Neural cell (in vitro differentiated cells): Measurements from ENCODE around the gene BICRAL.
"Not testable (repeated sequence)": the region's sequence is repeated elsewhere in the genome, so short reads cannot be mapped to it uniquely, and the experiment has no call there.

Experiments
- EP300 ChIP-seq: fragments of 450-650 bp; conservative IDR thresholded peaks from 2 replicates; pipeline ENCODE4 v1.6.1; 2014; ENCODE audit warnings: antibody characterized with exemption, mild to moderate bottlenecking, moderate library complexity; ENCODE audit not compliant: poor library complexity, severe bottlenecking
- EZH2 ChIP-seq: fragments of 200-600, 300-800 bp; shearing (Covaris generic), sonication (generic); IDR thresholded peaks from 2 replicates; pipeline ENCODE4 v1.6.1; 2014; ENCODE audit warnings: antibody characterized with exemption, low read length, borderline replicate concordance, mild to moderate bottlenecking; ENCODE audit not compliant: insufficient read depth, poor library complexity, severe bottlenecking
- MXI1 ChIP-seq: fragments of 450-650 bp; conservative IDR thresholded peaks from 2 replicates; pipeline ENCODE4 v1.6.1; 2014; ENCODE audit warnings: antibody characterized with exemption, mild to moderate bottlenecking; ENCODE audit not compliant: poor library complexity, severe bottlenecking
- POLR2AphosphoS5 ChIP-seq: IDR thresholded peaks from 2 replicates; pipeline ENCODE4 v1.6.1; 2012
- SMC3 ChIP-seq: fragments of 450-650 bp; conservative IDR thresholded peaks from 2 replicates; pipeline ENCODE4 v1.6.1; 2014; ENCODE audit warnings: antibody characterized with exemption, mild to moderate bottlenecking, moderate library complexity; ENCODE audit not compliant: poor library complexity
- TAF1 ChIP-seq: IDR thresholded peaks from 2 replicates; pipeline ENCODE4 v1.6.1; 2012; ENCODE audit warnings: low read depth
- TF ChIP-seq, protein P1 (sequence below): fragments of 450-650 bp; IDR thresholded peaks from 2 replicates; pipeline ENCODE4 v1.5.1; 2014; ENCODE audit warnings: antibody characterized with exemption, mild to moderate bottlenecking, moderate library complexity; ENCODE audit not compliant: poor library complexity, severe bottlenecking
- TF ChIP-seq, protein P2 (sequence below): IDR thresholded peaks from 2 replicates; pipeline ENCODE4 v1.6.1; 2012; ENCODE audit warnings: borderline replicate concordance

DNA sequence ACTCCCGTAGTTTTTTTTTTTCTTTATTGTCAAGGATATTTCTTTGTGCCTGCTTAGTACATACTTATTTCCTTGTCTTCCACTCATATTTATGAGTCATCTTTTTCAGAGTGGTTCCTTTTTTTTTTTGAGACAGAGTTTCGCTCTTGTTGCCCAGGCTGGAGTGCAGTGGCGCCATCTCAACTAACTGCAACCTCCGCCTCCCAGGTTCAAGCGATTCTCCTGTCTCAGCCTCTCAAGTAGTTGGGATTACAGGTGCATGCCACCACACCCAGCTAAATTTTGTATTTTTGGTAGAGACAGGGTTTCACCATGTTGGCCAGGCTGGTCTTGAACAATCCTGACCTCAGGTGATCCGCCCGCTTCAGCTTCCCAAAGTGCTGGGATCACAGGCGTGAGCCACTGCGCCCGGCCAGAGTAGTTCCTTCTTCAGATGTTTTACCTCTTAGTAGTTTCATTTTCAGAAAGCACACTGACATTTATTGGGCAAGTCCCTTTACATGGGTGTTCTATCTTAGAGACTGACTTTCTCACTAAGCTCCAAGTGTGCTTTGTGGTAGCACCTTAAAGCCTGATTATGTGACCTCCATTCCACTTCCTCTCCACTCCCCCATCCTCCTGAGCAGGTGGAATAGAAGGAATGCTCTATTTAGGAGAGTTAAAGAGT lies 6.9 kb upstream of the BICRAL start:
- TF ChIP-seq, protein P1, sequence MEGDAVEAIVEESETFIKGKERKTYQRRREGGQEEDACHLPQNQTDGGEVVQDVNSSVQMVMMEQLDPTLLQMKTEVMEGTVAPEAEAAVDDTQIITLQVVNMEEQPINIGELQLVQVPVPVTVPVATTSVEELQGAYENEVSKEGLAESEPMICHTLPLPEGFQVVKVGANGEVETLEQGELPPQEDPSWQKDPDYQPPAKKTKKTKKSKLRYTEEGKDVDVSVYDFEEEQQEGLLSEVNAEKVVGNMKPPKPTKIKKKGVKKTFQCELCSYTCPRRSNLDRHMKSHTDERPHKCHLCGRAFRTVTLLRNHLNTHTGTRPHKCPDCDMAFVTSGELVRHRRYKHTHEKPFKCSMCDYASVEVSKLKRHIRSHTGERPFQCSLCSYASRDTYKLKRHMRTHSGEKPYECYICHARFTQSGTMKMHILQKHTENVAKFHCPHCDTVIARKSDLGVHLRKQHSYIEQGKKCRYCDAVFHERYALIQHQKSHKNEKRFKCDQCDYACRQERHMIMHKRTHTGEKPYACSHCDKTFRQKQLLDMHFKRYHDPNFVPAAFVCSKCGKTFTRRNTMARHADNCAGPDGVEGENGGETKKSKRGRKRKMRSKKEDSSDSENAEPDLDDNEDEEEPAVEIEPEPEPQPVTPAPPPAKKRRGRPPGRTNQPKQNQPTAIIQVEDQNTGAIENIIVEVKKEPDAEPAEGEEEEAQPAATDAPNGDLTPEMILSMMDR, result not testable (repeated sequence)
- TF ChIP-seq MXI1, SMC3, EP300, EZH2, TAF1, POLR2AphosphoS5: not testable (repeated sequence)
- TF ChIP-seq, protein P2, sequence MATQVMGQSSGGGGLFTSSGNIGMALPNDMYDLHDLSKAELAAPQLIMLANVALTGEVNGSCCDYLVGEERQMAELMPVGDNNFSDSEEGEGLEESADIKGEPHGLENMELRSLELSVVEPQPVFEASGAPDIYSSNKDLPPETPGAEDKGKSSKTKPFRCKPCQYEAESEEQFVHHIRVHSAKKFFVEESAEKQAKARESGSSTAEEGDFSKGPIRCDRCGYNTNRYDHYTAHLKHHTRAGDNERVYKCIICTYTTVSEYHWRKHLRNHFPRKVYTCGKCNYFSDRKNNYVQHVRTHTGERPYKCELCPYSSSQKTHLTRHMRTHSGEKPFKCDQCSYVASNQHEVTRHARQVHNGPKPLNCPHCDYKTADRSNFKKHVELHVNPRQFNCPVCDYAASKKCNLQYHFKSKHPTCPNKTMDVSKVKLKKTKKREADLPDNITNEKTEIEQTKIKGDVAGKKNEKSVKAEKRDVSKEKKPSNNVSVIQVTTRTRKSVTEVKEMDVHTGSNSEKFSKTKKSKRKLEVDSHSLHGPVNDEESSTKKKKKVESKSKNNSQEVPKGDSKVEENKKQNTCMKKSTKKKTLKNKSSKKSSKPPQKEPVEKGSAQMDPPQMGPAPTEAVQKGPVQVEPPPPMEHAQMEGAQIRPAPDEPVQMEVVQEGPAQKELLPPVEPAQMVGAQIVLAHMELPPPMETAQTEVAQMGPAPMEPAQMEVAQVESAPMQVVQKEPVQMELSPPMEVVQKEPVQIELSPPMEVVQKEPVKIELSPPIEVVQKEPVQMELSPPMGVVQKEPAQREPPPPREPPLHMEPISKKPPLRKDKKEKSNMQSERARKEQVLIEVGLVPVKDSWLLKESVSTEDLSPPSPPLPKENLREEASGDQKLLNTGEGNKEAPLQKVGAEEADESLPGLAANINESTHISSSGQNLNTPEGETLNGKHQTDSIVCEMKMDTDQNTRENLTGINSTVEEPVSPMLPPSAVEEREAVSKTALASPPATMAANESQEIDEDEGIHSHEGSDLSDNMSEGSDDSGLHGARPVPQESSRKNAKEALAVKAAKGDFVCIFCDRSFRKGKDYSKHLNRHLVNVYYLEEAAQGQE, result not testable (repeated sequence)
